ENCODE data around the gene PDE11A.
"Not testable (repeated sequence)": the region's sequence is repeated elsewhere in the genome, so short reads cannot be mapped to it uniquely, and the experiment has no call there.

The PDE11A gene

DNA sequence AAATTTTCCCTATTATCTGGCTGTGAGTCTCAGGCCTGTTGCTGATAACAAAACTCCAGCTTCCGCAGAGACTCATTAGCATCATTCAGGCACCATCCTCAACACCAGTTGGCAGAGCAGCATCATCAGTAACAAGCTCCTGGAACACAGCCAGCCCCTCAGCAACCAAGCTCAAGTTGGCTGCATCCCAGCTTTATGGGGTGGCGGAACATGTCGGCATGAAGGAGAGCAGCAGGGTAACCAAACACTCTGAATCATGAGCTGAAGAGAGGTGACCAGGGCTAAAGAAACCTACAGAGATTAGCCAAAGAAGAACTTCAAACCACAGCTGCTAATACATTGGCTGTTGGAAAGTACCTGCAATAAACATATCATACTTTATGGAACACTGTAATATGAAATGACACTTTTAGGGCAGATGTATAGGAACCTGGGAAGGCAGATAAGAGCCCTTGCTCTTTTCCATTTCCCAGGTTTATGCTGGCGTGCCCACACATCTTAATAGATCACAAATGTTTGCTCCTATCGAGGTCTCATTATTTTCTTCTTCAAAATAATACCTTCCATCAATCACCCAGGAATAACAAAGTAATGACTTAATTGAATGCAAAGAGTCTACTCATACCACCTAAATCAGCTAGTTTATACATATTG is 63.8 kb downstream of the PDE11A start:
- peak; percentile 70 for DNase-seq

DNA sequence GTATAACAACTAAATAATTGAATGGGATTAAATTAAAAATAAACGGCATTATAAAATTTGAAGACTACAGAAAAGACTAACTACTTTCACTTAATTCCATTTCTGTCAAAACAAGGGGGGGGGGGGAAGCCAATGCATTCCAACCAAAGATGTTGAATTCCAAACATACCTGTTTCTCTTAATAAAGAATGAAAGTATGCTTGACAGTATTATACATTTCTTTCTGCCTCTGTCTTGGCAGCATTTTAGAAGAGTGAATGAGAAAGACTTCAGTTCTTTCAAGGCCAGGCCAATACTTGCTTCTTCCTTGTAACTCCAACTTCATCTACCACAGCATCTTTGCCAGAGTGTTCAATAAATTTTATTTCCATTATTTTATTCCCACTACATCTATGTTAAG is 65.9 kb downstream of the PDE11A start:
- DNase-seq = no peak

- DNase-seq = no peak
Measured at GRCh38 chr2:178005756-178006155, 66.8 kb downstream of the PDE11A start.

- DNase-seq = no peak
Measured at GRCh38 chr2:178002038-178002437, 70.5 kb downstream of the PDE11A start.

GRCh38 chr2:177998996-177999395 is 73.6 kb downstream of the PDE11A start:
- no peak for DNase-seq

- no peak for DNase-seq
Measured at GRCh38 chr2:177998006-177998405, 74.6 kb downstream of the PDE11A start.

GRCh38 chr2:177992992-177993391 is 79.6 kb downstream of the PDE11A start:
- no peak for DNase-seq

DNA sequence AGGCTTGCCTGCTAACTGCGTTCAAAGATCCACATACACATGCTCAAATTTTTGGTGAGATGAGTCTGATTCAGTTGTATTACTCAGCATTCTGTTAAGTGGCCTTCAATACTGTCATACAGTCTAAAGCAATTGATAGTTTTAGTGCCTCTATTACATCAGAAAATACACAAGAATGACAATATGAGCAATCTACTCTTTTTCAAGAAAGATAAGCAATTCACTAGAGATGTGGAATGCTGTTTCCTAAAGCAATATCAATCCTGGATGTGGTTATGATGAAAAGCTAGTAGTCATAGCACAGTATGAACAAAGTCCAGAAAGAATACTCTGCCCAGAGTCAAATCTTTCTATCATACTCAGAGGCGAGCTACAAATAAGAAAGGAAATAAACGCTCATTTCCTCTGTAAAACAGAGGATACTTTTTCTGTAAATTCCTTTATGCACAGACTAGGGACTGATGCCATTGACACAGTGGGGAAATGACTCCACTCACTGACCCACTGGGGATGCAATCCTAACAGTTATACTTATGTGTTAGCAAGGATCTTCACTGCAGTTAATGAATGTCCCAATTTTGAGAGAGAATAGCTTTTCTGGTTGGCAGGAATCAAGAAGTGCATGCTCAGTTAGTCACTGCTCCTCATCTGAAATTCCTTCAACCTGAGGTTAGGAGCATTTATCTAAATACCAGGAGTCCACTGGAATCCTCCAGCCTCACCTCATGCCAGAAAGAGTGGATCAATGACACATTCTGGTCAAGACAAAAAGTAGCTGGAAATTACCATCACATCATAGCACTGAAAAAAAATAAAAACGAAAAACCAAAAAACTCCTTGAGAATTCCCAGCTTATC is 83.3 kb downstream of the PDE11A start:
- DNase-seq = no peak

- DNase-seq = no peak
Measured at GRCh38 chr2:177984749-177985148, 87.8 kb downstream of the PDE11A start.

DNA sequence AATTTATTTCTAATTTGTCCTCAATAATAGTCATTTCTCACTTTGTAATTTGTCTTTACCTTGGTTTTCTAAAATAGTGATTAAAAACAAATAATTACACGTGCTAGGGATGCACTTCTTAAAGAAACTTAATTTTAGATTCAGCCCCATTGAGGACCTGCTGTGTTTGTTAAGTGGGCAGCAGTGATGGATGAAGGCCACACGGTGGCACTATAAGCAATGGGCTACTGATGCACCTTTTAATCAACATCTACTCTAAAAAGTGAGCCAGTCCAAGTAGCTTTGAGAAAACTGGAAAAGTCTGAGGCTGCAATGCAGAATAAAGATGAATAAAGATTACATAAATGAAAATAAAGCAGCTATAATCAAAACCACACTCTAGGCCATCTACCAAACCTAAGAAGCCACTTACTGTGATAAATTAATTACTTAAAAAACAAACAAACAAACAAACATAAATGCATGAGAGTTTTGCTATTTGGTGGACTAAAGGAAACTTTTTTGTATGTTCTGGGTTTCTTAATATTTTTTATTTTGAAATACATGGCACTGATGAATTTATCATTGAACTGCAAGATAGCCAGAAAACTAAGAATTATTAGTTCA is 89.3 kb downstream of the PDE11A start:
- DNase-seq = peak; percentile 6

DNA sequence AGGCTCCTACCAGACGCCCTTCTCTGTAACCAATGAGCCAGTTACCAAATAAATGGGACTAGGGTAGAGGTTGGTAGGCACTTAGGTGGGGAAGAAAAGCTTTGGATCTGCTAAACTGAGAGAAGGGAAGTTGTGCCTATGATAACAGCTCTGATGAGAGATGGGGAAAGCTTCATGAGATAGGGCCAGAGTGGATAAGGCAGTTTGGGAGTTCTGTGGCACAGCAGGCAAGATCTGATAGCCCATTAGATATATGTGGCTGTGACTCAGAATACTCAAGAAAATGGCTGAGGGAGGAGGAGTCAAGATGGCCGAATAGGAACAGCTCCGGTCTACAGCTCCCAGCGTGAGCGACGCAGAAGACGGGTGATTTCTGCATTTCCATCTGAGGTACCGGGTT is 99.8 kb downstream of the PDE11A start:
- no peak for DNase-seq

DNA sequence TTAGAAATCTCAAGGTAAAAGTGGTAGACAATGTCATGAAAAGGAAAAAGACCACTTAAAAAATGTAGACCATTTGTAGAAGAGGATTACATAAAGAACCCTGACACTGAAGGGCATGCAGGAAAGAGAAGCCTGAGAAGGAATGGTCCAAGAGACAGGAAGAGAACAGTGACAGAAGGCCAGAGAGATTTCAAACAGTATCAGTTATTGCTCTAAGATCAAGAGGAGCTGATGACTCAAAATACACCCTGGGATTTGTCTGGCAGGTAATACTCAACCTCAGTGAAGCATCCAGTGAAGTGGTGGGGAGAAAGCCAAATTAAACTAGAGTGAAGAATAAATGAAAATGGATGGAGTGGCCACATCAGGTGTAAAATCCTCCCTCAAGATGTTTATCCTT is 100.5 kb downstream of the PDE11A start:
- no peak for DNase-seq

DNA sequence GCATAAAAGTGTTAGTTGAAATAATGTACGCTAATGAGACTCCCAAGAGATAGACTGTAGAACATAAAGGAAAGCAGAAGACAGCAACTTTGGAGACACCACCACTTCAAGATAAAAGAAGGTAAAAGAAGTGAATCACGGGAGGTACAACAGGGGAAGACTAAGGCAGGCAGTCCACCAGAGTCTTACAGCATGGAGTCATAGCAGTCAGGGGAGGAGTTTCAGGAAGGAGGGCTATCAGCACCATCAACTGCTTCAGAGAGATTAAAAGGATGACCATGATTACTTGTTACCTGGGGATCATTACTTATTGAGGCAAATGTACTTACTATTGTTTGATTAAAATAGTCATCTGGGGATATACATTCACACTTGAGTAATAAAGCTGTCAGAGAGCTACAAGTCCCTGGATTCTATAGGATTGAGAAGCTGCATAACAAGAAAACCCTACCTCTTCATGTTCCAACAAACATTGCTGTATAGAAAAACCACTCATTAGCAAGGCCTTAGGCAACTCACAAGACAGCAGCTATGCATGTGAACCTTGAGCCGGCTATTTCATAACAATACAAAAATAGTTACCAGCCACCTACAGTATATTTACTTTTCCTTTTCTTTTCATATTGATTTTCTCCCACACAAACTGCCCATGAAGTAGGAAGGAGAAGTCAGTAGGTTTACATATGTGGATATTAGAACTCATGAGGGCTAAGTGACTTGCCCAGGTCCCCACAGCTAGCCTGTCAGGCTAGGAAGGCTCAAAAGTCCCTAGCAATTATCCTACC is 101.7 kb downstream of the PDE11A start:
- no peak for DNase-seq

- DNase-seq = no peak
Measured at GRCh38 chr2:177964892-177965291, 107.7 kb downstream of the PDE11A start.

DNA sequence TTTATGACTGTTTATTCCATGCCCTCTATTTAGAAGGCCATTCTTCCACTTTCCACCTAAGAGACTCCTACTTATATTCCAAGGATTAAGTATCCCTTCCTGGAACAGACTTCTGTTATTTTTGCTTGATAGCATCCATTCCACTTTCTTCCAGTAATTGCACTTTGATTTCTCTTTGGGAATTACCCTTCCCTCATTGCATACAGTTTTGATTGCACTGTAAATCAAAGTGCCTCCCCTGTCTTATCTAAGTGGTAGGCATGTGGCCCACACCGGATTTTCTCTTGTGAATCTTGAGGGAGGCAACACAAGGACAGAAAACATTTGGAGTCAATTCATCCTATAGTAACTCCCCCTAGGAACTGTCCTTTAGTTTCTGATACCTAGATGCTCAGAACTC is 120.4 kb downstream of the PDE11A start:
- DNase-seq = no peak

DNA sequence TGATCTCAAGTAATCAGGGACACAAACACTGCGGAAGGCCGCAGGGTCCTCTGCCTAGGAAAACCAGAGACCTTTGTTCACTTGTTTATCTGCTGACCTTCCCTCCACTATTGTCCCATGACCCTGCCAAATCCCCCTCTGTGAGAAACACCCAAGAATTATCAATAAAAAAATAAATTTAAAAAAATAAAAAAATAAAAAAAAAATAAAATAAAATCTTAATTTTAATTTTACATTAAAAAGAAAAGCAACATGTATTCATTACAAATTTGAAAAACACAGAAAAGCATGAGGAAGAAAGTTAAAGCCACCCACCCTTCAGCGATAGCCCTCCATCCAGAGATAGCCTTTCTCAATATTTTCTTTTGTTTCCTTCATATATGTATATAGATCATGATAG is 125.0 kb downstream of the PDE11A start:
- DNase-seq = not testable (repeated sequence)

GRCh38 chr2:177944530-177944929 is 128.0 kb downstream of the PDE11A start:
- not testable (repeated sequence) for DNase-seq

DNA sequence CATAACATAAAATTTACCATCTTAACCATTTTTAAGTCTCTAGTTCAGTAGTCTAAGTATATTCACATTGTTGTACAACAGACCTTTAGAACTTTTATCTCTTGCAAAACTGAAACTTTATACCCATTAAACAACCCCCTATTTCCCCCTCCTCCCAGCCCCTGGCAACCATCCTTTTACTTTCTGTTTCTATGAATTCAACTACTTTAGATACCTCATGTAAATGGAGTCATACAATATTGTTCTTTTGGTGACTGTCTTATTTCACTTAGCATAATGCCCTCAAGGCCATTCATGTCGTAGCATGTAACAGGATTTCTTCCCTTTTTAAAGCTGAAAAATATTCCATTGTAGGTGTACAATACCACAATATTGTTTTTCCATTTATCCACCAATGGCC is 129.8 kb downstream of the PDE11A start:
- no peak for DNase-seq

- no peak for DNase-seq
Measured at GRCh38 chr2:177939211-177939610, 133.4 kb downstream of the PDE11A start.

- no peak for DNase-seq
Measured at GRCh38 chr2:177930916-177931315, 141.7 kb downstream of the PDE11A start.

GRCh38 chr2:177929662-177930522 is 142.7 kb downstream of the PDE11A start:
- DNase-seq = no peak

DNA sequence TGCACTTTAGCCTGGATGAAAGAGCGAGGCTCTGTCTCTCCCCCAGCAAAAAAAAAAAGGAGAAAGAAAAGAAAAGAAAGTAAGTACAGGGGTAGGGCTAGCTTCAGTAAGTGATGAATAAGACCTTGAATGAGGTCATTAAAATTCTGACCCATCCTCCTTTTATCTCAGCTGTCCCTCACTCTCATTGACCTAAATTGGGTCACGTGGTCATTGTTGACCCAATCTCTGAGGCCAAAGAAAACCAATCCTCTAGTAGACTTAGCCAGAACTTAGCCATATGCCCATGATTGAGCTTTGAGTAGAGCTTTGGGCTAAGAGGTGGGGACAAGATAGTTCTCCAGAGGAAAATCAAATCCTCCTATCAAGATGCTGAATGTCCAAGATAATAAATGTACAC is 149.3 kb downstream of the PDE11A start:
- DNase-seq = no peak
